ENCODE data around the gene CDKN2B-AS1.

Gene CDKN2B-AS1

GRCh38 chr9:22105005-22105722 lies 110.6 kb downstream of the CDKN2B-AS1 start:
- Mint-ChIP-seq H3K36me3 (no peaks in the 10 kb centered on the region), H3K27ac (no peak overlapping the region), H3K9me3 (no peaks in the 10 kb centered on the region), H3K27me3 (peaks cover 1% of the 10 kb centered on the region), H3K4me1 (peaks cover 5% of the 10 kb centered on the region), H3K4me3 (no peak overlapping the region)

- no peaks in the 10 kb centered on the region for H3K27me3 Mint-ChIP-seq
- no peak overlapping the region for H3K4me3 Mint-ChIP-seq
- H3K9me3 Mint-ChIP-seq = no peaks in the 10 kb centered on the region
- H3K27ac Mint-ChIP-seq = no peak overlapping the region
- no peaks in the 10 kb centered on the region for H3K36me3 Mint-ChIP-seq
- H3K4me1 Mint-ChIP-seq = peaks cover 4% of the 10 kb centered on the region
Observed at GRCh38 chr9:22107202-22108045, 112.8 kb downstream of the CDKN2B-AS1 start.

- Mint-ChIP-seq H3K27ac (no peak overlapping the region), H3K4me3 (no peak overlapping the region), H3K27me3 (peaks cover 2% of the 10 kb centered on the region), H3K9me3 (no peaks in the 10 kb centered on the region), H3K36me3 (no peaks in the 10 kb centered on the region), H3K4me1 (no peaks in the 10 kb centered on the region)
Observed at GRCh38 chr9:22108581-22109370, 114.2 kb downstream of the CDKN2B-AS1 start.

- no peaks in the 10 kb centered on the region for H3K4me1 Mint-ChIP-seq
- H3K9me3 Mint-ChIP-seq = no peaks in the 10 kb centered on the region
- H3K27me3 Mint-ChIP-seq = peaks cover 5% of the 10 kb centered on the region
- no peak overlapping the region for H3K27ac Mint-ChIP-seq
- H3K4me3 Mint-ChIP-seq = no peak overlapping the region
- H3K36me3 Mint-ChIP-seq = no peaks in the 10 kb centered on the region
Observed at GRCh38 chr9:22111176-22111953, 116.8 kb downstream of the CDKN2B-AS1 start.

- Mint-ChIP-seq H3K27ac (no peak overlapping the region), H3K9me3 (no peaks in the 10 kb centered on the region), H3K4me1 (no peaks in the 10 kb centered on the region), H3K27me3 (peaks cover 6% of the 10 kb centered on the region), H3K36me3 (no peaks in the 10 kb centered on the region), H3K4me3 (no peak overlapping the region)
Observed at GRCh38 chr9:22111954-22112247, 117.3 kb downstream of the CDKN2B-AS1 start.

- Mint-ChIP-seq H3K36me3 (no peaks in the 10 kb centered on the region), H3K27ac (no peak overlapping the region), H3K4me1 (no peaks in the 10 kb centered on the region), H3K4me3 (no peak overlapping the region), H3K27me3 (peaks cover 6% of the 10 kb centered on the region), H3K9me3 (no peaks in the 10 kb centered on the region)
Observed at GRCh38 chr9:22112870-22113821, 118.6 kb downstream of the CDKN2B-AS1 start.

- Mint-ChIP-seq H3K4me3 (no peak overlapping the region), H3K36me3 (no peaks in the 10 kb centered on the region), H3K27me3 (peaks cover 6% of the 10 kb centered on the region), H3K27ac (no peak overlapping the region), H3K9me3 (no peaks in the 10 kb centered on the region), H3K4me1 (peaks cover 5% of the 10 kb centered on the region)
Observed at GRCh38 chr9:22114956-22115355, 120.4 kb downstream of the CDKN2B-AS1 start.

GRCh38 chr9:22116758-22117157 lies 122.2 kb downstream of the CDKN2B-AS1 start:
- no peak overlapping the region for H3K27ac Mint-ChIP-seq
- H3K27me3 Mint-ChIP-seq = peaks cover 6% of the 10 kb centered on the region
- H3K4me3 Mint-ChIP-seq = no peak overlapping the region
- no peaks in the 10 kb centered on the region for H3K9me3 Mint-ChIP-seq
- peaks cover 5% of the 10 kb centered on the region for H3K4me1 Mint-ChIP-seq
- no peaks in the 10 kb centered on the region for H3K36me3 Mint-ChIP-seq

- peaks cover 6% of the 10 kb centered on the region for H3K27me3 Mint-ChIP-seq
- no peak overlapping the region for H3K4me3 Mint-ChIP-seq
- no peak overlapping the region for H3K27ac Mint-ChIP-seq
Observed at GRCh38 chr9:22117511-22118384, 123.2 kb downstream of the CDKN2B-AS1 start.

GRCh38 chr9:22118810-22119521 lies 124.4 kb downstream of the CDKN2B-AS1 start:
- Mint-ChIP-seq H3K4me1 (peaks cover 5% of the 10 kb centered on the region), H3K27ac (no peak overlapping the region), H3K27me3 (peaks cover 7% of the 10 kb centered on the region), H3K4me3 (no peak overlapping the region), H3K36me3 (peaks cover 4% of the 10 kb centered on the region), H3K9me3 (peaks cover 6% of the 10 kb centered on the region)

More at GRCh38 chr9:22117511-22118384, 123.2 kb downstream of the CDKN2B-AS1 start:
- Mint-ChIP-seq H3K4me1 (peaks cover 5% of the 10 kb centered on the region), H3K36me3 (no peaks in the 10 kb centered on the region), H3K9me3 (no peaks in the 10 kb centered on the region)

- H3K36me3 Mint-ChIP-seq = peaks cover 4% of the 10 kb centered on the region
- no peak overlapping the region for H3K4me3 Mint-ChIP-seq
- peaks cover 6% of the 10 kb centered on the region for H3K9me3 Mint-ChIP-seq
- no peak overlapping the region for H3K27ac Mint-ChIP-seq
- peaks cover 6% of the 10 kb centered on the region for H3K27me3 Mint-ChIP-seq
- H3K4me1 Mint-ChIP-seq = peaks cover 5% of the 10 kb centered on the region
Observed at GRCh38 chr9:22119522-22120158, 125.0 kb downstream of the CDKN2B-AS1 start.

- H3K4me3 Mint-ChIP-seq = no peak overlapping the region
- H3K27me3 Mint-ChIP-seq = peaks cover 6% of the 10 kb centered on the region
- H3K36me3 Mint-ChIP-seq = peaks cover 4% of the 10 kb centered on the region
- peaks cover 6% of the 10 kb centered on the region for H3K9me3 Mint-ChIP-seq
- H3K4me1 Mint-ChIP-seq = peaks cover 5% of the 10 kb centered on the region
- no peak overlapping the region for H3K27ac Mint-ChIP-seq
Observed at GRCh38 chr9:22120159-22120549, 125.6 kb downstream of the CDKN2B-AS1 start.

GRCh38 chr9:22120595-22120994 lies 126.0 kb downstream of the CDKN2B-AS1 start:
- H3K4me3 Mint-ChIP-seq = no peak overlapping the region
- H3K4me1 Mint-ChIP-seq = peaks cover 5% of the 10 kb centered on the region
- no peak overlapping the region for H3K27ac Mint-ChIP-seq
- H3K36me3 Mint-ChIP-seq = peaks cover 4% of the 10 kb centered on the region
- peaks cover 6% of the 10 kb centered on the region for H3K9me3 Mint-ChIP-seq
- H3K27me3 Mint-ChIP-seq = peaks cover 6% of the 10 kb centered on the region
